ENCODE data around the gene SRD5A1.

SRD5A1 gene

GRCh38 chr5:6636293-6636692 is 3.1 kb downstream of the SRD5A1 start:
- TF ChIP-seq ZNF70 (CRISPR knock-in tag; IDR thresholded peaks at IDR 0.05) (no peak), ARNTL (CRISPR knock-in tag; IDR thresholded peaks at IDR 0.05; ENCODE audit: borderline replicate concordance, low read depth) (no peak), ZC3H10 (CRISPR knock-in tag; IDR thresholded peaks at IDR 0.05) (no peak), OSR1 (CRISPR knock-in tag; IDR thresholded peaks at IDR 0.05) (no peak), CSDC2 (CRISPR knock-in tag; IDR thresholded peaks at IDR 0.05) (no peak), PPARA (CRISPR knock-in tag; IDR thresholded peaks at IDR 0.05; ENCODE audit: borderline replicate concordance) (no peak), ISL1 (CRISPR knock-in tag; IDR thresholded peaks at IDR 0.05) (no peak), RARB (CRISPR knock-in tag; IDR thresholded peaks at IDR 0.05) (no peak), ESRRG (CRISPR knock-in tag; IDR thresholded peaks at IDR 0.05) (no peak), PATZ1 (CRISPR knock-in tag; IDR thresholded peaks at IDR 0.05; ENCODE audit: borderline replicate concordance) (no peak), TCF4 (CRISPR knock-in tag; IDR thresholded peaks at IDR 0.05; ENCODE audit: borderline replicate concordance) (no peak), GLIS3 (CRISPR knock-in tag; IDR thresholded peaks at IDR 0.05) (no peak), CREB5 (CRISPR knock-in tag; IDR thresholded peaks at IDR 0.05; ENCODE audit: low read depth) (no peak), ZNF565 (CRISPR knock-in tag; conservative IDR thresholded peaks at IDR 0.05; ENCODE audit: low read depth) (no peak)
- TF ChIP-seq, protein P1, sequence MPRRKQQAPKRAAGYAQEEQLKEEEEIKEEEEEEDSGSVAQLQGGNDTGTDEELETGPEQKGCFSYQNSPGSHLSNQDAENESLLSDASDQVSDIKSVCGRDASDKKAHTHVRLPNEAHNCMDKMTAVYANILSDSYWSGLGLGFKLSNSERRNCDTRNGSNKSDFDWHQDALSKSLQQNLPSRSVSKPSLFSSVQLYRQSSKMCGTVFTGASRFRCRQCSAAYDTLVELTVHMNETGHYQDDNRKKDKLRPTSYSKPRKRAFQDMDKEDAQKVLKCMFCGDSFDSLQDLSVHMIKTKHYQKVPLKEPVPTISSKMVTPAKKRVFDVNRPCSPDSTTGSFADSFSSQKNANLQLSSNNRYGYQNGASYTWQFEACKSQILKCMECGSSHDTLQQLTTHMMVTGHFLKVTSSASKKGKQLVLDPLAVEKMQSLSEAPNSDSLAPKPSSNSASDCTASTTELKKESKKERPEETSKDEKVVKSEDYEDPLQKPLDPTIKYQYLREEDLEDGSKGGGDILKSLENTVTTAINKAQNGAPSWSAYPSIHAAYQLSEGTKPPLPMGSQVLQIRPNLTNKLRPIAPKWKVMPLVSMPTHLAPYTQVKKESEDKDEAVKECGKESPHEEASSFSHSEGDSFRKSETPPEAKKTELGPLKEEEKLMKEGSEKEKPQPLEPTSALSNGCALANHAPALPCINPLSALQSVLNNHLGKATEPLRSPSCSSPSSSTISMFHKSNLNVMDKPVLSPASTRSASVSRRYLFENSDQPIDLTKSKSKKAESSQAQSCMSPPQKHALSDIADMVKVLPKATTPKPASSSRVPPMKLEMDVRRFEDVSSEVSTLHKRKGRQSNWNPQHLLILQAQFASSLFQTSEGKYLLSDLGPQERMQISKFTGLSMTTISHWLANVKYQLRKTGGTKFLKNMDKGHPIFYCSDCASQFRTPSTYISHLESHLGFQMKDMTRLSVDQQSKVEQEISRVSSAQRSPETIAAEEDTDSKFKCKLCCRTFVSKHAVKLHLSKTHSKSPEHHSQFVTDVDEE (CRISPR knock-in tag; IDR thresholded peaks at IDR 0.05): no peak
- no peak for ATAC-seq

GRCh38 chr5:6637022-6637421 is 3.8 kb downstream of the SRD5A1 start:
- ATAC-seq: no peak
- no peak for TF ChIP-seq PATZ1 (CRISPR knock-in tag; IDR thresholded peaks at IDR 0.05; ENCODE audit: borderline replicate concordance)
- TF ChIP-seq GLIS3 (CRISPR knock-in tag; IDR thresholded peaks at IDR 0.05): no peak
- no peak for TF ChIP-seq OSR1 (CRISPR knock-in tag; IDR thresholded peaks at IDR 0.05)

DNA sequence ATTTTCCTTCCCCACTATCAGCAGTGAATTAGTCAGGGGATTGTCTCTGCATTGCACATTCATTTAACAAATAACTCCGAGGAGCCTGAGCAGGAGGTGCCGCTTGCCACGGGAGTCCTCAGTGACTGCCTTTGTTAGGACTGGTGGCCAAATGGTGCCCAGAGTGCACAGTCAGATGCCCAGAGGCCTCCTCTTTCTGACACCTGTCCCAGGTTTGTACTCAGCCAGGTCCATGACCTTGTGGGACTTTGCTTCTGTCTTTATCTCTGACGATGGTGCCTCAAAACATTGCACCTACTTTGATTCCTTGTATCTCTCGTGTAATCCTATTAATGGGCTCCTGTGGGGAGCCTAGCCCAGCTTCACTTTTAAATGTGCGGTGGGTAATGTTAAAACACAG is 4.3 kb downstream of the SRD5A1 start:
- no peak for ATAC-seq
- TF ChIP-seq, protein P2, sequence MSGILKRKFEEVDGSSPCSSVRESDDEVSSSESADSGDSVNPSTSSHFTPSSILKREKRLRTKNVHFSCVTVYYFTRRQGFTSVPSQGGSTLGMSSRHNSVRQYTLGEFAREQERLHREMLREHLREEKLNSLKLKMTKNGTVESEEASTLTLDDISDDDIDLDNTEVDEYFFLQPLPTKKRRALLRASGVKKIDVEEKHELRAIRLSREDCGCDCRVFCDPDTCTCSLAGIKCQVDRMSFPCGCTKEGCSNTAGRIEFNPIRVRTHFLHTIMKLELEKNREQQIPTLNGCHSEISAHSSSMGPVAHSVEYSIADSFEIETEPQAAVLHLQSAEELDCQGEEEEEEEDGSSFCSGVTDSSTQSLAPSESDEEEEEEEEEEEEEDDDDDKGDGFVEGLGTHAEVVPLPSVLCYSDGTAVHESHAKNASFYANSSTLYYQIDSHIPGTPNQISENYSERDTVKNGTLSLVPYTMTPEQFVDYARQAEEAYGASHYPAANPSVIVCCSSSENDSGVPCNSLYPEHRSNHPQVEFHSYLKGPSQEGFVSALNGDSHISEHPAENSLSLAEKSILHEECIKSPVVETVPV (CRISPR knock-in tag; IDR thresholded peaks at IDR 0.05): no peak
- TF ChIP-seq SNAI2 (CRISPR knock-in tag; IDR thresholded peaks at IDR 0.05): no peak
- no peak for TF ChIP-seq BACH2 (CRISPR knock-in tag; IDR thresholded peaks at IDR 0.05; ENCODE audit: borderline replicate concordance)
- no peak for TF ChIP-seq CSDC2 (CRISPR knock-in tag; IDR thresholded peaks at IDR 0.05)
- TF ChIP-seq TOX (CRISPR knock-in tag; IDR thresholded peaks at IDR 0.05; ENCODE audit: borderline replicate concordance): no peak
- no peak for TF ChIP-seq ZNF70 (CRISPR knock-in tag; IDR thresholded peaks at IDR 0.05)
- no peak for TF ChIP-seq ZFP3 (CRISPR knock-in tag; IDR thresholded peaks at IDR 0.05)
- TF ChIP-seq CREB5 (CRISPR knock-in tag; IDR thresholded peaks at IDR 0.05; ENCODE audit: low read depth): no peak
- TF ChIP-seq PPARA (CRISPR knock-in tag; IDR thresholded peaks at IDR 0.05; ENCODE audit: borderline replicate concordance): no peak
- TF ChIP-seq ISL1 (CRISPR knock-in tag; IDR thresholded peaks at IDR 0.05): no peak
- TF ChIP-seq, protein P1 (CRISPR knock-in tag; IDR thresholded peaks at IDR 0.05): no peak
- no peak for TF ChIP-seq TCF4 (CRISPR knock-in tag; IDR thresholded peaks at IDR 0.05; ENCODE audit: borderline replicate concordance)

Measured in SK-N-SH treated with all-trans-retinoic acid at 6 μM for 48 hours (cell line).